ENCODE results near the gene RIC3.

- no peak for TF ChIP-seq CTCF (IDR thresholded peaks at IDR 0.05 in 4 of 5, conservative IDR thresholded peaks at IDR 0.05 in 1 of 5)
- no peak for TF ChIP-seq POLR2A (IDR thresholded peaks at IDR 0.05)
These were observed 107.0 kb downstream of the RIC3 start for GRCh38 chr11:8061555-8062428.

Data from gastrocnemius medialis (tissue), 4 donors.